HepG2 (cell line): ENCODE results near the gene FAT4. TPM values are rescaled to one million over a fixed set of nuclear protein-coding genes. Genes with fewer than 3 reads are reported as not detected.

Experiments
- ATAC-seq: fragments of 200-7000 bp; cut with Tn5 transposase; 3 replicates; pipeline ENCODE4 v1.9.1; 2020; ENCODE audit warnings: mild to moderate bottlenecking, moderate library complexity
- BruUV-seq: library from RNA; stranded (reverse); fragments of 400-500 nt; replicated peaks from 2 replicates; lab custom pipeline; 2021; lab: Mats Ljungman, UMichigan
- CTCF ChIA-PET: fragments of 300-600 bp; formaldehyde crosslinking; extraction: SDS; loops from one replicate; lab custom pipeline; 2021; ENCODE audit warnings: low total read pairs, inconsistent platforms, low intra/inter-chr PET ratio; lab: Yijun Ruan, JAX
- POLR2A ChIA-PET: fragments of 350-600 bp; sonication (Branson Sonifier 250); formaldehyde crosslinking; loops from one replicate; lab custom pipeline; 2020; ENCODE audit warnings: antibody characterized with exemption, inconsistent platforms; lab: Yijun Ruan, JAX
- DNase-seq: peaks from one replicate; pipeline ENCODE4 v3.0.0-alpha.2; 2015; ENCODE audit warnings: low spot score
- FAIRE-seq: peaks from 3 replicates; lab custom pipeline; 2011; peaks lifted over from hg19 to GRCh38; lab: Jason Lieb, UNC
- H2AFZ ChIP-seq: one replicate; pipeline ENCODE4 v1.6.1; 2011; ENCODE audit warnings: low read length, inconsistent platforms
- H3K27ac ChIP-seq: fragments of 300-600 bp; 3 replicates; pipeline ENCODE4 v1.8.0; 2011; ENCODE audit warnings: mixed run types, mild to moderate bottlenecking, mixed read lengths, low read length, inconsistent platforms; ENCODE audit not compliant: insufficient read depth; ENCODE audit errors: extremely low read length
- H3K27me3 ChIP-seq, 2 experiments: fragments of 200-600 bp in 1 of 2; 2 replicates in 1 of 2; 3 replicates in 1 of 2; pipeline versions ENCODE4 v1.6.0 to v1.8.0; 2011; ENCODE audit warnings: low read length in 2 of 2, mild to moderate bottlenecking in 2 of 2, moderate library complexity in 2 of 2, inconsistent platforms in 1 of 2; ENCODE audit not compliant: insufficient read depth in 2 of 2, control insufficient read depth in 1 of 2
- H3K36me3 ChIP-seq, 2 experiments: fragments of 200-600 bp in 1 of 2; replicated peaks in 1 of 2; 2 replicates in 1 of 2; 3 replicates in 1 of 2; pipeline versions ENCODE4 v1.5.1 to v1.8.0; 2011; ENCODE audit warnings: low read length in 2 of 2, inconsistent platforms in 1 of 2; ENCODE audit not compliant: insufficient read depth in 2 of 2, control insufficient read depth in 1 of 2
- H3K4me1 ChIP-seq: 2 replicates; pipeline ENCODE4 v1.5.1; 2012; ENCODE audit warnings: low read length, inconsistent platforms; ENCODE audit not compliant: insufficient read depth
- H3K4me2 ChIP-seq: 2 replicates; pipeline ENCODE4 v1.6.0; 2011; ENCODE audit warnings: low read depth, low read length, inconsistent platforms
- H3K4me3 ChIP-seq, 3 experiments: fragments of 200-600 bp in 1 of 3; sonication (generic), shearing (Covaris generic) in 1 of 3; replicated peaks in 1 of 3; 2 replicates each; pipeline ENCODE4 v1.5.1; 2011 to 2016; ENCODE audit warnings: low read length in 3 of 3, inconsistent platforms in 2 of 3, low read depth in 2 of 3, mild to moderate bottlenecking in 2 of 3, control low read depth in 1 of 3, mixed read lengths in 1 of 3; ENCODE audit not compliant: insufficient read depth in 1 of 3
- H3K79me2 ChIP-seq: one replicate; pipeline ENCODE4 v1.6.1; 2011; ENCODE audit warnings: low read length, inconsistent platforms; ENCODE audit not compliant: insufficient read depth
- H3K9ac ChIP-seq: 2 replicates; pipeline ENCODE4 v1.6.0; 2011; ENCODE audit warnings: mild to moderate bottlenecking, low read depth, low read length, inconsistent platforms; ENCODE audit not compliant: insufficient read depth
- H3K9me3 ChIP-seq: 2 replicates; pipeline ENCODE4 v1.5.1; 2012; ENCODE audit warnings: mild to moderate bottlenecking, low read length
- H4K20me1 ChIP-seq: 2 replicates; pipeline ENCODE4 v1.6.0; 2011; ENCODE audit warnings: inconsistent platforms, mild to moderate bottlenecking, low read length, moderate library complexity; ENCODE audit not compliant: insufficient read depth
- GATA4 ChIP-seq: sonication (generic); IDR thresholded peaks from 2 replicates; pipeline ENCODE4 v1.6.1; 2016; ENCODE audit warnings: antibody characterized with exemption, low read depth, borderline replicate concordance
- HMG20A ChIP-seq: IDR thresholded peaks from 2 replicates; pipeline ENCODE4 v1.6.1; 2016; ENCODE audit warnings: borderline replicate concordance
- KDM1A ChIP-seq: IDR thresholded peaks from 2 replicates; pipeline ENCODE4 v1.6.1; 2016; ENCODE audit warnings: missing compliant biosample characterization
- KLF15 ChIP-seq: sonication (generic); formaldehyde crosslinking; IDR thresholded peaks from 2 replicates; pipeline ENCODE4 v1.8.1; 2023; ENCODE audit warnings: borderline replicate concordance, mild to moderate bottlenecking, inconsistent platforms, missing genetic modification reagents, mixed read lengths
- MBD4 ChIP-seq: IDR thresholded peaks from 2 replicates; pipeline ENCODE4 v1.6.1; 2012; ENCODE audit warnings: low read length, inconsistent platforms, borderline replicate concordance
- MED13 ChIP-seq: sonication (generic); formaldehyde crosslinking; IDR thresholded peaks from 2 replicates; pipeline ENCODE4 v1.5.0; 2020; ENCODE audit warnings: missing genetic modification reagents
- MIXL1 ChIP-seq: IDR thresholded peaks from 2 replicates; pipeline ENCODE4 v1.6.1; 2016
- PCBP1 ChIP-seq: fragments of 200-400 bp; formaldehyde crosslinking; IDR thresholded peaks from 2 replicates; pipeline ENCODE4 v1.6.1; 2017; ENCODE audit warnings: mild to moderate bottlenecking, low read depth, low read length, borderline replicate concordance
- PRDM15 ChIP-seq: sonication (generic); formaldehyde crosslinking; IDR thresholded peaks from 2 replicates; pipeline ENCODE4 v1.4.0; 2020; ENCODE audit warnings: missing genetic modification reagents
- RELA ChIP-seq: sonication (generic); formaldehyde crosslinking; IDR thresholded peaks from 2 replicates; pipeline ENCODE4 v1.4.0; 2020; ENCODE audit warnings: missing genetic modification reagents
- TCF7 ChIP-seq: sonication (generic); IDR thresholded peaks from 2 replicates; pipeline ENCODE4 v1.6.1; 2016; ENCODE audit warnings: antibody characterized with exemption, low read depth
- ZFY ChIP-seq: sonication (generic); formaldehyde crosslinking; IDR thresholded peaks from 2 replicates; pipeline ENCODE4 v1.4.0; 2020; ENCODE audit warnings: missing genetic modification reagents
- ZNF136 ChIP-seq: sonication (generic); formaldehyde crosslinking; IDR thresholded peaks from 2 replicates; pipeline ENCODE4 v1.8.1; 2022; ENCODE audit warnings: low read depth, mild to moderate bottlenecking, moderate library complexity, missing genetic modification reagents
- ZNF331 ChIP-seq: sonication (generic); formaldehyde crosslinking; IDR thresholded peaks from 2 replicates; pipeline ENCODE4 v1.4.0; 2020; ENCODE audit warnings: missing genetic modification reagents
- ZNF660 ChIP-seq: sonication (generic); formaldehyde crosslinking; IDR thresholded peaks from 2 replicates; pipeline ENCODE4 v1.5.1; 2020; ENCODE audit warnings: mild to moderate bottlenecking, low read depth, missing genetic modification reagents, borderline replicate concordance
- ZNF737 ChIP-seq: sonication (generic); formaldehyde crosslinking; IDR thresholded peaks from 2 replicates; pipeline ENCODE4 v1.5.0; 2020; ENCODE audit warnings: missing genetic modification reagents, mild to moderate bottlenecking, borderline replicate concordance
- ZSCAN20 ChIP-seq: sonication (generic); formaldehyde crosslinking; IDR thresholded peaks from 2 replicates; pipeline ENCODE4 v1.4.0; 2020; ENCODE audit warnings: missing genetic modification reagents, mild to moderate bottlenecking, borderline replicate concordance
- WGBS: methylation state at CpG from one replicate; pipeline ENCODE4 v1.1.6; 2017; ENCODE audit warnings: low lambda C conversion rate; 5-methylcytosine and 5-hydroxymethylcytosine counted together
- in situ Hi-C: cut with HindIII; loops from 2 replicates; pipeline ENCODE4 v1.10.0; 2017; ENCODE audit warnings: low pct_unique_long_range_greater_than_20kb; ENCODE audit not compliant: extremely low pct_ligation_motif_present
- intact Hi-C: fragments of 100-400 bp; cut with micrococcal nuclease; formaldehyde crosslinking; loops from one replicate; pipeline ENCODE4 v1.10.0; 2022; ENCODE audit not compliant: unreplicated experiment
- polyA plus RNA-seq, 8 experiments: library from polyadenylated mRNA; depleted of rRNA in 3 of 8; stranded (reverse) in 7 of 8; unstranded in 1 of 8; fragments of >200 nt; fragmentation: Illumina TruSeq in 4 of 8; extraction: Trizol in 4 of 8; gene quantifications; 2 replicates each; pipeline versions ENCODE4 v1.2.1 to v1.2.3, GENCODE V29; 2011 to 2016; ENCODE audit warnings: low read depth in 4 of 8, missing spikeins in 1 of 8, mixed read lengths in 1 of 8; ENCODE audit not compliant: insufficient read depth in 1 of 8
- total RNA-seq, 5 experiments: library from RNA; depleted of rRNA; stranded (reverse); fragments of >200 nt; fragmentation: Illumina TruSeq; extraction: Trizol; gene quantifications; 2 replicates each; pipeline ENCODE4 v1.2.3, GENCODE V29; 2016; ENCODE audit warnings: low read depth in 1 of 5
- TF ChIP-seq, protein P1 (sequence below): sonication (generic); formaldehyde crosslinking; IDR thresholded peaks from 2 replicates; pipeline ENCODE4 v1.5.1; 2020; ENCODE audit warnings: missing genetic modification reagents, mild to moderate bottlenecking, borderline replicate concordance
- TF ChIP-seq, protein P2 (sequence below): sonication (generic); formaldehyde crosslinking; IDR thresholded peaks from 2 replicates; pipeline ENCODE4 v1.5.0; 2020; ENCODE audit warnings: mild to moderate bottlenecking, missing genetic modification reagents

Gene FAT4
- total and polyA plus RNA-seq, 2 of the 13 experiments (the other 11 are each of a cell fraction or from before 2014, with no cell fraction given): 0.27 to 1.2 TPM

- Histone ChIP-seq H3K4me2 (no peak overlapping the region), H4K20me1 (no peaks in the 10 kb centered on the region), H3K27ac (no peak overlapping the region), H3K79me2 (no peaks in the 10 kb centered on the region), H3K9ac (no peak overlapping the region), H3K4me3 (no peak overlapping the region), H3K36me3 (no peaks in the 10 kb centered on the region), H3K27me3 (no peaks in the 10 kb centered on the region), H3K4me1 (no peaks in the 10 kb centered on the region), H3K9me3 (no peaks in the 10 kb centered on the region), H2AFZ (no peak overlapping the region)
- TF ChIP-seq KDM1A: no peak
- TF ChIP-seq HMG20A (CRISPR knock-in tag): no peak
- no peak for TF ChIP-seq PCBP1
- no peak for TF ChIP-seq GATA4
- no peak for TF ChIP-seq MED13 (CRISPR knock-in tag)
- no peak for TF ChIP-seq TCF7
- no peak for TF ChIP-seq ZNF331 (CRISPR knock-in tag)
- no peak for TF ChIP-seq MBD4
- TF ChIP-seq, protein P1, sequence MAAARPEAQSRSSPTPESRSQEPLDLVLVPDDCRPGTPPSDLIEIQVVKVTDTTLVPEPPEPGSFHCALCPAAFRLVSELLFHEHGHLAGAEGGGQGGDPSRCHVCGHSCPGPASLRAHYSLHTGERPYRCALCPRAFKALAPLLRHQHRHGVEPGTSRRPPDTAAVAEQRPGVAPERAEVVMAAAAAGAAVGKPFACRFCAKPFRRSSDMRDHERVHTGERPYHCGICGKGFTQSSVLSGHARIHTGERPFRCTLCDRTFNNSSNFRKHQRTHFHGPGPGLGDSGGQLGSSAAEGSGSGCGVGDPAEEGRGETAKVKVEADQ (CRISPR knock-in tag): no peak
- no peak for TF ChIP-seq ZFY (CRISPR knock-in tag)
- no peak for TF ChIP-seq ZNF136 (CRISPR knock-in tag)
- TF ChIP-seq ZNF737 (CRISPR knock-in tag): no peak
- TF ChIP-seq ZSCAN20 (CRISPR knock-in tag): no peak
- no peak for TF ChIP-seq ZNF660
- TF ChIP-seq KLF15 (CRISPR knock-in tag): no peak
- TF ChIP-seq, protein P2, sequence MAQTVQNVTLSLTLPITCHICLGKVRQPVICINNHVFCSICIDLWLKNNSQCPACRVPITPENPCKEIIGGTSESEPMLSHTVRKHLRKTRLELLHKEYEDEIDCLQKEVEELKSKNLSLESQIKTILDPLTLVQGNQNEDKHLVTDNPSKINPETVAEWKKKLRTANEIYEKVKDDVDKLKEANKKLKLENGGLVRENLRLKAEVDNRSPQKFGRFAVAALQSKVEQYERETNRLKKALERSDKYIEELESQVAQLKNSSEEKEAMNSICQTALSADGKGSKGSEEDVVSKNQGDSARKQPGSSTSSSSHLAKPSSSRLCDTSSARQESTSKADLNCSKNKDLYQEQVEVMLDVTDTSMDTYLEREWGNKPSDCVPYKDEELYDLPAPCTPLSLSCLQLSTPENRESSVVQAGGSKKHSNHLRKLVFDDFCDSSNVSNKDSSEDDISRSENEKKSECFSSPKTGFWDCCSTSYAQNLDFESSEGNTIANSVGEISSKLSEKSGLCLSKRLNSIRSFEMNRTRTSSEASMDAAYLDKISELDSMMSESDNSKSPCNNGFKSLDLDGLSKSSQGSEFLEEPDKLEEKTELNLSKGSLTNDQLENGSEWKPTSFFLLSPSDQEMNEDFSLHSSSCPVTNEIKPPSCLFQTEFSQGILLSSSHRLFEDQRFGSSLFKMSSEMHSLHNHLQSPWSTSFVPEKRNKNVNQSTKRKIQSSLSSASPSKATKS (CRISPR knock-in tag): no peak
- TF ChIP-seq MIXL1 (CRISPR knock-in tag): no peak
- no peak for TF ChIP-seq PRDM15 (CRISPR knock-in tag)
- no peak for TF ChIP-seq RELA (CRISPR knock-in tag)
- POLR2A ChIA-PET: no interaction called here
- DNase-seq: no peak
- WGBS: 59% methylated on average over 6 of the region's 6 CpGs
- no peak for ATAC-seq
- intact Hi-C loops: no loop called here
- BruUV-seq: no TSS peak
- no peak for FAIRE-seq
- in situ Hi-C loops: no loop called here
- CTCF ChIA-PET: no interaction called here
Measured at GRCh38 chr4:125358453-125358852, 43.7 kb downstream of the FAT4 start.
